Fibroblast of the aortic adventitia (primary cell): ENCODE data around the gene KRT1. TPM values are rescaled to one million over a fixed set of nuclear protein-coding genes. Genes with fewer than 3 reads are reported as not detected.

Source experiments
- DNase-seq: peaks from one replicate; pipeline ENCODE4 v3.0.0-alpha.2; 2010; ENCODE audit warnings: low read depth
- H3K4me3 ChIP-seq: 2 replicates; pipeline ENCODE4 v1.5.1; 2011; ENCODE audit warnings: low read depth, mild to moderate bottlenecking, control low read depth, low read length, moderate library complexity
- total RNA-seq: library from RNA; depleted of rRNA; stranded (reverse); fragments of >200 nt; gene quantifications from 2 replicates; pipeline ENCODE4 v1.2.3, GENCODE V29; 2012; ENCODE audit warnings: low replicate concordance
- TF ChIP-seq, protein P1 (sequence below): IDR thresholded peaks from 2 replicates; pipeline ENCODE4 v1.5.1; 2011; ENCODE audit warnings: mild to moderate bottlenecking, low read length, control low read depth, inconsistent platforms; ENCODE audit not compliant: insufficient read depth

Gene KRT1
- total RNA-seq, 1 donor: not detected

DNA sequence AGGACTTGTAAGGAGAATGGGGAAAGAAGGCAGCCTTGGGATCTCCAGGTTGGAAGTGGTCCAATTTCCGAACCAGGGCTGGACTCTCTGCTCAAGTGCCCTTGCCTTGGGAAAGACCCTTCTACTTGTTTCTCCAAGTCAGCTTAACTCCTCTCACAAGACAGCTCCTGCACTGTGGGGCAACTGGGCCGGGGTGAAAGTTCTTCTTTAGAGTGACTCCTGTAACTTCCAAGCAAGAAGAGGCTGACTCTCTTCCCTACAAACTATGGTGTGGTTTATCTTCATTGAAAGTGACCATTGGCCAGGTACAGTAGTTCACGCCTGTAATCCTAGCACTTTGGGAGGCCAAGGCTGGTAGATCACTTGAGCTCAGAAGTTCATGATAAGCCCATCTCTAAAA lies 13.7 kb downstream of the KRT1 start:
- TF ChIP-seq, protein P1, sequence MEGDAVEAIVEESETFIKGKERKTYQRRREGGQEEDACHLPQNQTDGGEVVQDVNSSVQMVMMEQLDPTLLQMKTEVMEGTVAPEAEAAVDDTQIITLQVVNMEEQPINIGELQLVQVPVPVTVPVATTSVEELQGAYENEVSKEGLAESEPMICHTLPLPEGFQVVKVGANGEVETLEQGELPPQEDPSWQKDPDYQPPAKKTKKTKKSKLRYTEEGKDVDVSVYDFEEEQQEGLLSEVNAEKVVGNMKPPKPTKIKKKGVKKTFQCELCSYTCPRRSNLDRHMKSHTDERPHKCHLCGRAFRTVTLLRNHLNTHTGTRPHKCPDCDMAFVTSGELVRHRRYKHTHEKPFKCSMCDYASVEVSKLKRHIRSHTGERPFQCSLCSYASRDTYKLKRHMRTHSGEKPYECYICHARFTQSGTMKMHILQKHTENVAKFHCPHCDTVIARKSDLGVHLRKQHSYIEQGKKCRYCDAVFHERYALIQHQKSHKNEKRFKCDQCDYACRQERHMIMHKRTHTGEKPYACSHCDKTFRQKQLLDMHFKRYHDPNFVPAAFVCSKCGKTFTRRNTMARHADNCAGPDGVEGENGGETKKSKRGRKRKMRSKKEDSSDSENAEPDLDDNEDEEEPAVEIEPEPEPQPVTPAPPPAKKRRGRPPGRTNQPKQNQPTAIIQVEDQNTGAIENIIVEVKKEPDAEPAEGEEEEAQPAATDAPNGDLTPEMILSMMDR: no peak
- no peak overlapping the region for H3K4me3 ChIP-seq
- no peak for DNase-seq

DNA sequence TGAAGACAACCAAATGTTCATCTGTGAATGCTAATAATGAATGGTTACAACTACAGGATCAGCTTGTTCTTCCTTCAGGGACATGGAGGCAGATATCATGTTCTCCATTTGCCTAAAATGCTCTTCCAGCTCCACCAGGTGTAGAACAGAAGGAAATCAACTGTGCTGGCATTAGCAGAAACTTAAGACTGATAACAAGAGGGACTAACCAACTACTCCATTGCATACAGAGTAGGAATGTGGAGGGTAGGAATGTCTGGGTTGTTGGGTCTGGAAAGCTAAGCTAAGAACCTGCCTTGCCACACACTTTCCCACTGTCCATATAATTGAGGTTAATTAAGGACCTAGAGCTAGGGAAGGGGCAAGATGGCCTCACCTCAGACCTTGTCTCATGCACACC lies 16.8 kb downstream of the KRT1 start:
- no peak overlapping the region for H3K4me3 ChIP-seq
- no peak for DNase-seq
- TF ChIP-seq, protein P1: no peak

DNA sequence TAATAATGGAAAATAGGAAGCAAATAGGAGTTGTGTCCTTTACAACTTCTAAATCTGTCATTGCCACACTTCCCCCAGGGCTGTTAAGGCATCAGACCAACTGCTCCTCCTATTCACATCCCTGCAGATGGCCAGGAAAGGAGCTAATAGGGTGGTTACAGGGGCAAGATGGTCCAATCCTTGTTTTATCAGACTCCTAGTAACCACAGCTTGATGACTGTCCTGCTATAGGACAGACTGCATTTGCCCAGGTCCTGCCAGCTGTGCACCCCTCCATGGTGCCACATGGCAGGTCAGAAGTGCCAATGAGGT lies 17.3 kb downstream of the KRT1 start:
- DNase-seq: no peak
- H3K4me3 ChIP-seq: no peak overlapping the region
- TF ChIP-seq, protein P1: no peak

DNA sequence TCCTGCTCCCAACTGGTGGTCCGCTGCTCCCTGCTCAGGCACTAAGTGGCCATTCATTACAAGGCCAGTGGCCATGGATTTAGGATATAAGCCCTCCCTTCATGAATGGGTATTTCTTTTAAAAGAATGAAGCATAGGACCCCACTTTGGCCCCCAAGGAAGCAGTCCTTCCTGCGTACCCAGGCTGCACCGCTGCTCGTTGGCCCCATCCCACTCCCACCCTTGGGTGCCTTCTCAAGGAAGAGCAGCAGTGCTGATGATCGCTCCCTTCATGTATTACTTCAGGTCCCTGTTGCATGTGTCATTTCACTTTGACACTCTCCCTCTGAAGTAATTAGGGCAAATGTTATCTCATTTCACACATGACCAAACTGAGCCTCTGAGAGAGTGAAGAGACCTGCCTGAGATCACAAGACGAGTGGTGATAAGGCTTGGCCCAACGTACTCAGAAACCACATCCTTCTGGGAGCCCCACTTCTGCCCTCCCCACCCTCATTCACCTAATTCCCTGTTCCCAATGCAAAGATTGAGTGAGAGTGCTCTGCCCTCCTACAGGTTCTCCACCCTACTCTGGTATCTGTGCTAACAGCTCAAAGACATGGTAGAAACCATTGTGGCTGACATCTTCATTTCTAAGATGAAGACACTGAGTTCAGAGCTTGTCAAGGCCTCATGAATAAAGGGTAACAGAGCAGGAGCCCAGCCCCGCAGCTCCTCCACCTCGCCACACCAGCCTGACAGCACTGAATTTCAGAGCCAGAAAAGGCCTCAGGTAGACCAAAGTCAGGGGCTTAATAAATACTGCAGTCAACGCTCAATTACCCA lies 17.9 kb downstream of the KRT1 start:
- TF ChIP-seq, protein P1: no peak
- DNase-seq: no peak

DNA sequence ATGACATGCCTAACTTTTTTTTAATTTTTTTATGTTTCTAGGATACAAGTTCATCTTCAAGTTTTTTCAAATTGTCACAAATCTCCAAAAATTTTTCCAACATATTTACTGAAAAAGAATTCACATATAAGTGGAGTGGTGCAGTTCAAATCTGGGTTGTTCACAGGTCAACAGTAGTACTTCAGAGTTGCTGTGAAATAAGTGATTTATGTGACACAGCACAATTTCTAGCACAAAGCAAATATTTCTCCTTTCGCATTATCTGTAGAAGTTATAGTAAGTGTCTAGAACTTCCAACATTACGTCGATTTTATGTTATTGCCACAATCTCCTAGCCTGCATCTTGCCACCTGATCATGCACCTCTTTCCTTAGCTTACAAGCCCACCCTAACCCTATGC lies 18.5 kb downstream of the KRT1 start:
- no peak for DNase-seq
- TF ChIP-seq, protein P1: no peak
- no peak overlapping the region for H3K4me3 ChIP-seq

More for the DNA sequence above, 17.9 kb downstream of the KRT1 start:
- H3K4me3 ChIP-seq: no peak overlapping the region

DNA sequence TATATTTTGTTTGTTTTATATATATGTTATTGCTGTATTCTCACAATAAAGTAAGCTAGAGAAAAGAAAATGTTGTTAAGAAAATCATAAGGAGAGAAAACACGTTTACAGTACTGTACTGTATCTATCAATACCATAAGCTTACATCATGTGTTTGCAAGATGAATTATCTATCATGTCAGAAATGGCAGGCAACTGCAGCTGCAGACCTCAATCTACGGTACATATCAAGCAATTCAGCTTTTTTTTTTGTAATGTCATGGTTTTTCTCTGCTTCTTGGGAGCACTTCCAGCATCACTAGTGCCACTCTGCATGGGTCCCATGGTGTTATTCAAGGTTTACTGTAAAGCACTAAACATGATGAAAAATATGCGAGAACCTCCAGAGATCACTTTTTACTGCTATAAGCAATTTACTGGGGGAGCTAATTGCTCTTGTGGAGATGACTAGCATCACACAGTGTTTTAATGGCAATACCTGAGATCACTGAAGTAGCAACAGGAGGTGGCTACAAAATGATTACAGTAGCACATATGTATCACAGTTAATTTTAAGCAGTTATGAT lies 19.2 kb downstream of the KRT1 start:
- H3K4me3 ChIP-seq: no peak overlapping the region
- TF ChIP-seq, protein P1: no peak
- no peak for DNase-seq
